GM23338 (cell line): ENCODE measurements around the gene FBXW7. TPM values are rescaled to one million over a fixed set of nuclear protein-coding genes. Genes with fewer than 3 reads are reported as not detected.

ENCODE experiments used
- ATAC-seq: fragments of 200-7000 bp; cut with Tn5 transposase; 3 replicates; pipeline ENCODE4 v1.9.1; 2020
- DNase-seq: peaks from one replicate; pipeline ENCODE4 v3.0.0-alpha.2; 2015; ENCODE audit warnings: low spot score
- H2AFZ ChIP-seq: fragments of 200-600 bp; sonication (generic); 2 replicates; pipeline ENCODE4 v1.8.0; 2016; ENCODE audit warnings: antibody characterized with exemption, mild to moderate bottlenecking, moderate library complexity
- H3F3A ChIP-seq: fragments of 200-600 bp; sonication (generic); replicated peaks from 2 replicates; pipeline ENCODE4 v1.8.0; 2017; ENCODE audit warnings: antibody characterized with exemption, mixed run types, low read depth
- H3K27ac ChIP-seq: fragments of 200-600 bp; sonication (generic); 2 replicates; pipeline ENCODE4 v1.6.1; 2016; ENCODE audit warnings: low read depth
- H3K27me3 ChIP-seq: fragments of 200-600 bp; sonication (generic); 2 replicates; pipeline ENCODE4 v1.8.0; 2016; ENCODE audit warnings: mild to moderate bottlenecking, mixed run types, moderate library complexity; ENCODE audit not compliant: insufficient read depth
- H3K36me3 ChIP-seq: fragments of 200-600 bp; sonication (generic); 2 replicates; pipeline ENCODE4 v1.8.0; 2016; ENCODE audit warnings: mild to moderate bottlenecking; ENCODE audit not compliant: insufficient read depth
- H3K4me1 ChIP-seq: fragments of 200-600 bp; sonication (generic); 2 replicates; pipeline ENCODE4 v1.8.0; 2016; ENCODE audit warnings: mild to moderate bottlenecking, moderate library complexity; ENCODE audit not compliant: insufficient read depth
- H3K4me2 ChIP-seq: fragments of 200-600 bp; sonication (generic); 2 replicates; pipeline ENCODE4 v1.7.1; 2017; ENCODE audit warnings: mixed run types
- H3K4me3 ChIP-seq: fragments of 200-600 bp; sonication (generic); 2 replicates; pipeline ENCODE4 v1.6.1; 2016; ENCODE audit warnings: mixed run types
- H3K79me2 ChIP-seq: fragments of 200-600 bp; sonication (generic); replicated peaks from 2 replicates; pipeline ENCODE4 v1.8.0; 2017; ENCODE audit warnings: mild to moderate bottlenecking; ENCODE audit not compliant: insufficient read depth
- H3K9me2 ChIP-seq: fragments of 200-600 bp; sonication (generic); 2 replicates; pipeline ENCODE4 v1.8.0; 2017; ENCODE audit not compliant: insufficient read depth
- H4K20me1 ChIP-seq: fragments of 200-600 bp; sonication (generic); replicated peaks from 2 replicates; pipeline ENCODE4 v1.8.0; 2017; ENCODE audit warnings: mild to moderate bottlenecking; ENCODE audit not compliant: insufficient read depth
- H3K27ac Mint-ChIP-seq: 2 replicates; pipeline ENCODE4 v1.8.0; 2020; ENCODE audit warnings: inconsistent platforms, mild to moderate bottlenecking, moderate library complexity, mixed read lengths
- H3K27me3 Mint-ChIP-seq: 3 replicates; pipeline ENCODE4 v1.8.0; 2022; ENCODE audit warnings: low read depth, mild to moderate bottlenecking, moderate library complexity, mixed read lengths, inconsistent platforms; ENCODE audit not compliant: insufficient read depth, poor library complexity
- H3K36me3 Mint-ChIP-seq: 3 replicates; pipeline ENCODE4 v1.8.0; 2021; ENCODE audit warnings: low read depth, mild to moderate bottlenecking, inconsistent platforms, moderate library complexity, mixed read lengths
- H3K4me1 Mint-ChIP-seq: 3 replicates; pipeline ENCODE4 v1.8.0; 2020; ENCODE audit warnings: mild to moderate bottlenecking, inconsistent platforms, mixed read lengths
- H3K4me3 Mint-ChIP-seq: 3 replicates; pipeline ENCODE4 v1.8.0; 2021; ENCODE audit warnings: moderate library complexity, mild to moderate bottlenecking, inconsistent platforms, mixed read lengths
- H3K9me3 Mint-ChIP-seq: 3 replicates; pipeline ENCODE4 v1.8.0; 2020; ENCODE audit warnings: moderate library complexity, mild to moderate bottlenecking, inconsistent platforms, mixed read lengths
- CREB1 ChIP-seq: fragments of 250-450 bp; sonication (Bioruptor Pico); IDR thresholded peaks from 2 replicates; pipeline ENCODE4 v1.5.0; 2020; ENCODE audit warnings: low read depth, mild to moderate bottlenecking, moderate library complexity
- CTCF ChIP-seq, 2 experiments: fragments of 200-600 bp in 1 of 2; sonication (generic) in 1 of 2; conservative IDR thresholded peaks; 2 replicates each; pipeline versions ENCODE4 v1.5.1 to v1.6.1; 2016 to 2017; ENCODE audit warnings: antibody characterized with exemption in 2 of 2, low read depth in 2 of 2, mild to moderate bottlenecking in 2 of 2, moderate library complexity in 1 of 2
- ETS1 ChIP-seq: IDR thresholded peaks from 2 replicates; pipeline ENCODE4 v1.6.1; 2016; ENCODE audit warnings: antibody characterized with exemption
- JUNB ChIP-seq: IDR thresholded peaks from one replicate; pipeline ENCODE4 v1.6.1; 2016; ENCODE audit warnings: antibody characterized with exemption; ENCODE audit not compliant: unreplicated experiment
- ZNF114 ChIP-seq: fragments of 250-450 bp; sonication (Bioruptor Pico); IDR thresholded peaks from 2 replicates; pipeline ENCODE4 v1.5.0; 2020; ENCODE audit warnings: mild to moderate bottlenecking, moderate library complexity
- ZNF331 ChIP-seq: fragments of 250-450 bp; sonication (Bioruptor Pico); IDR thresholded peaks from 2 replicates; pipeline ENCODE4 v1.5.0; 2020; ENCODE audit warnings: low read depth, mild to moderate bottlenecking, moderate library complexity
- ZNF462 ChIP-seq: fragments of 250-450 bp; sonication (Bioruptor Pico); IDR thresholded peaks from 2 replicates; pipeline ENCODE4 v1.5.0; 2020; ENCODE audit warnings: mild to moderate bottlenecking, moderate library complexity
- polyA plus RNA-seq: library from polyadenylated mRNA; unstranded; fragments of >200 nt; fragmentation: Nextera tagmentation; extraction: Ambion mirVana; gene quantifications from 2 replicates; pipeline ENCODE4 v1.2.1, GENCODE V29; 2016
- total RNA-seq: library from RNA; depleted of rRNA; stranded (reverse); fragments of >200 nt; shearing (Covaris generic); gene quantifications from 2 replicates; pipeline ENCODE4 v1.2.3, GENCODE V29; 2014

FBXW7 gene
- total and polyA plus RNA-seq, 2 experiments from 2014 or later, result 25.8 to 34.7 TPM

- TF ChIP-seq ZNF462 (CRISPR knock-in tag) (no peak), CTCF (conservative IDR thresholded peaks at IDR 0.05; ENCODE audit: low read depth in 2 of 2) (no peak)
These were observed 27.3 kb upstream of the FBXW7 start (continued) for GRCh38 chr4:152563209-152563608.

- H3K4me1 ChIP-seq, result no peaks in the 10 kb centered on the region
- H3K27ac ChIP-seq, result no peak overlapping the region
- TF ChIP-seq ZNF114 (CRISPR knock-in tag) (no peak), ZNF331 (CRISPR knock-in tag) (no peak), CREB1 (CRISPR knock-in tag) (no peak), JUNB (no peak), ETS1 (no peak)
- Mint-ChIP-seq H3K4me3 (no peak overlapping the region), H3K27me3 (peaks cover 4% of the 10 kb centered on the region), H3K36me3 (no peaks in the 10 kb centered on the region), H3K9me3 (no peaks in the 10 kb centered on the region), H3K4me1 (peaks cover 2% of the 10 kb centered on the region; the same call in 2 of the 3 replicates), H3K27ac (no peak overlapping the region)
- no peaks in the 10 kb centered on the region for H3K36me3 ChIP-seq
- no peak overlapping the region for H3K4me3 ChIP-seq
- no peaks in the 10 kb centered on the region for H3K79me2 ChIP-seq
- H3K27me3 ChIP-seq, result no peaks in the 10 kb centered on the region
- ATAC-seq, result no peak
- H2AFZ ChIP-seq, result no peak overlapping the region
- no peak for DNase-seq
- no peaks in the 10 kb centered on the region for H4K20me1 ChIP-seq
- H3F3A ChIP-seq, result no peaks in the 10 kb centered on the region
- H3K9me2 ChIP-seq, result no peaks in the 10 kb centered on the region
- H3K4me2 ChIP-seq, result no peak overlapping the region
These were observed 23.7 kb upstream of the FBXW7 start for GRCh38 chr4:152559641-152560040.
